IMR-90 (cell line): Measurements from ENCODE around the gene MIXL1.

Experiments used
- CTCF ChIP-seq: conservative IDR thresholded peaks from 2 replicates; pipeline ENCODE4 v1.5.1; 2012; ENCODE audit warnings: mild to moderate bottlenecking, low read depth, low read length, improper control_type of control experiment
- MXI1 ChIP-seq: IDR thresholded peaks from 2 replicates; pipeline ENCODE4 v1.6.1; 2012; ENCODE audit warnings: low read depth, mild to moderate bottlenecking, low read length, moderate library complexity, borderline replicate concordance
- NFE2L2 ChIP-seq: fragments of 150-350 bp; IDR thresholded peaks from 2 replicates; pipeline ENCODE4 v1.6.1; 2016; ENCODE audit warnings: low read depth, mild to moderate bottlenecking, low read length
- POLR2A ChIP-seq: IDR thresholded peaks from 2 replicates; pipeline ENCODE4 v1.6.1; 2012; ENCODE audit warnings: mild to moderate bottlenecking, low read depth, low read length

- no peak for TF ChIP-seq CTCF
- TF ChIP-seq NFE2L2, result no peak
- no peak for TF ChIP-seq MXI1
- TF ChIP-seq POLR2A, result no peak
Observed at GRCh38 chr1:226239421-226239820, 16.0 kb downstream of the MIXL1 start.
